Transverse colon (tissue), 4 donors: ENCODE measurements around the gene CPXM2. TPM values are rescaled to one million over a fixed set of nuclear protein-coding genes. Genes with fewer than 3 reads are reported as not detected.

Source experiments
- DNase-seq: peaks from one replicate; pipeline ENCODE4 v3.0.0-alpha.2; 2019
- H3K27ac ChIP-seq, 4 donors: fragments of 200-600 bp; sonication (generic); 2 replicates each; pipeline ENCODE4 v1.5.1; 2016 to 2018; ENCODE audit warnings: inconsistent platforms in 4 of 4
- H3K27me3 ChIP-seq: fragments of 200-600 bp; sonication (generic); 2 replicates; pipeline ENCODE4 v1.5.1; 2017; ENCODE audit warnings: inconsistent platforms
- H3K36me3 ChIP-seq, 4 donors: fragments of 200-600 bp; sonication (generic); 2 replicates each; pipeline ENCODE4 v1.5.1; 2017 to 2019; ENCODE audit warnings: inconsistent platforms in 4 of 4
- H3K4me1 ChIP-seq, 4 donors: fragments of 200-600 bp; sonication (generic); 2 replicates each; pipeline ENCODE4 v1.5.1; 2017 to 2020; ENCODE audit warnings: inconsistent platforms in 4 of 4
- H3K4me3 ChIP-seq, 4 donors: fragments of 200-600 bp; sonication (generic); 1 replicate in 1 of 4; 2 replicates in 3 of 4; pipeline versions ENCODE4 v1.5.1 to v1.6.1; 2017 to 2019; ENCODE audit warnings: inconsistent platforms in 4 of 4
- H3K9me3 ChIP-seq, 2 donors: fragments of 200-600 bp; sonication (generic); 2 replicates each; pipeline ENCODE4 v1.5.1; 2017 to 2019; ENCODE audit warnings: inconsistent platforms in 2 of 2
- EP300 ChIP-seq: sonication (generic); formaldehyde crosslinking; IDR thresholded peaks from one replicate; pipeline ENCODE4 v1.6.1; 2017; ENCODE audit warnings: antibody characterized with exemption, low read depth
- POLR2A ChIP-seq: fragments of 450-650 bp; IDR thresholded peaks from one replicate; pipeline ENCODE4 v1.6.1; 2016; ENCODE audit warnings: antibody characterized with exemption, mild to moderate bottlenecking, moderate library complexity
- POLR2AphosphoS5 ChIP-seq, 3 donors: sonication (generic); formaldehyde crosslinking; IDR thresholded peaks; one replicate each; pipeline ENCODE4 v1.6.1; 2016; ENCODE audit warnings: antibody characterized with exemption in 3 of 3
- WGBS, 2 donors: methylation state at CpG; one replicate each; pipeline ENCODE4 v1.1.5; 2018; ENCODE audit warnings: low coverage in 1 of 2; 5-methylcytosine and 5-hydroxymethylcytosine counted together
- in situ Hi-C, 4 donors: fragments of 200-750 bp; cut with MboI; loops; one replicate each; pipeline versions ENCODE4 v1.15.0 to v1.15.1; 2017; ENCODE audit warnings: low sequenced_read_pairs in 3 of 4, low pct_ligation_motif_present in 1 of 4, low pct_unique_long_range_greater_than_20kb in 1 of 4
- intact Hi-C: fragments of 100-400 bp; cut with DNase I; formaldehyde crosslinking; loops from one replicate; pipeline ENCODE4 v1.15.1; 2023; ENCODE audit warnings: low total_unique reads
- total RNA-seq, 4 donors: library from RNA; depleted of rRNA; stranded (reverse); fragments of >200 nt; gene quantifications; one replicate each; pipeline ENCODE4 v1.1.0, GENCODE V29; 2016
- TF ChIP-seq, protein P1 (sequence below), 5 experiments: fragments of 200-600 bp in 3 of 5; fragments of 450-650 bp in 2 of 5; sonication (generic) in 3 of 5; IDR thresholded peaks; 1 replicate in 2 of 5; 2 replicates in 3 of 5; pipeline ENCODE4 v1.5.1; 2016 to 2017; ENCODE audit warnings: antibody characterized with exemption in 5 of 5, inconsistent platforms in 3 of 5, mild to moderate bottlenecking in 2 of 5, moderate library complexity in 1 of 5

Gene CPXM2
- total RNA-seq, 4 donors from 2014 or later, result 7.8 to 19.1 (median 13.0) TPM

DNA sequence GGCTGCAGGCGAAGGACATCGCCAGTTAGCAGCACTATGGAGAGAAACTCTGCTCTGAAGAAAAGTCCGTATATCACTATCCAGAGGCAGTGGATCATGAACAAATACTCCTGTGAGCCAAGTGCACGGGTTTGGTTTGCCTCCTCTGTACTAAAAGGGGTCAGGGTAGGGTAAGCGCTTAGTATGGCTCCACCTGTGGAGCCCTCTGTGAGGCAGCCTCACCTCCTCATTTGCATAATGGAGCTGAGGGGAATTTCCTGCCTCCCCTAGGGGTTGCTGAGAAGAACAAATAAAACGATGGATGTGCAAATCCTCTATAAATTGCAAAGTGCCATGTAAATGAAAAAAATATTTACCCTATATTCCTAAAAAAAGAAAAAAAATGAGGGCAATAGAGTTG lies 162.1 kb downstream of the CPXM2 start:
- intact Hi-C loops (no loop called here), in situ Hi-C loops (no loop called here)
- H3K36me3 ChIP-seq, result no peaks in the 10 kb centered on the region
- H3K27ac ChIP-seq, result no peak overlapping the region
- DNase-seq, result no peak
- H3K4me1 ChIP-seq, result no peaks in the 10 kb centered on the region
- 84% methylated on average over 6 of the region's 6 CpGs; no CpG with 5 or more reads in 1 of the 2 donors for WGBS, 2 donors
- no peaks in the 10 kb centered on the region for H3K9me3 ChIP-seq
- no peak overlapping the region for H3K4me3 ChIP-seq
- no peak for TF ChIP-seq EP300
- no peak for TF ChIP-seq POLR2A
- TF ChIP-seq, protein P1, sequence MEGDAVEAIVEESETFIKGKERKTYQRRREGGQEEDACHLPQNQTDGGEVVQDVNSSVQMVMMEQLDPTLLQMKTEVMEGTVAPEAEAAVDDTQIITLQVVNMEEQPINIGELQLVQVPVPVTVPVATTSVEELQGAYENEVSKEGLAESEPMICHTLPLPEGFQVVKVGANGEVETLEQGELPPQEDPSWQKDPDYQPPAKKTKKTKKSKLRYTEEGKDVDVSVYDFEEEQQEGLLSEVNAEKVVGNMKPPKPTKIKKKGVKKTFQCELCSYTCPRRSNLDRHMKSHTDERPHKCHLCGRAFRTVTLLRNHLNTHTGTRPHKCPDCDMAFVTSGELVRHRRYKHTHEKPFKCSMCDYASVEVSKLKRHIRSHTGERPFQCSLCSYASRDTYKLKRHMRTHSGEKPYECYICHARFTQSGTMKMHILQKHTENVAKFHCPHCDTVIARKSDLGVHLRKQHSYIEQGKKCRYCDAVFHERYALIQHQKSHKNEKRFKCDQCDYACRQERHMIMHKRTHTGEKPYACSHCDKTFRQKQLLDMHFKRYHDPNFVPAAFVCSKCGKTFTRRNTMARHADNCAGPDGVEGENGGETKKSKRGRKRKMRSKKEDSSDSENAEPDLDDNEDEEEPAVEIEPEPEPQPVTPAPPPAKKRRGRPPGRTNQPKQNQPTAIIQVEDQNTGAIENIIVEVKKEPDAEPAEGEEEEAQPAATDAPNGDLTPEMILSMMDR (IDR thresholded peaks at IDR 0.05), result no peak
- no peak for TF ChIP-seq POLR2AphosphoS5 (IDR thresholded peaks at IDR 0.05)
- H3K27me3 ChIP-seq, result no peaks in the 10 kb centered on the region

DNA sequence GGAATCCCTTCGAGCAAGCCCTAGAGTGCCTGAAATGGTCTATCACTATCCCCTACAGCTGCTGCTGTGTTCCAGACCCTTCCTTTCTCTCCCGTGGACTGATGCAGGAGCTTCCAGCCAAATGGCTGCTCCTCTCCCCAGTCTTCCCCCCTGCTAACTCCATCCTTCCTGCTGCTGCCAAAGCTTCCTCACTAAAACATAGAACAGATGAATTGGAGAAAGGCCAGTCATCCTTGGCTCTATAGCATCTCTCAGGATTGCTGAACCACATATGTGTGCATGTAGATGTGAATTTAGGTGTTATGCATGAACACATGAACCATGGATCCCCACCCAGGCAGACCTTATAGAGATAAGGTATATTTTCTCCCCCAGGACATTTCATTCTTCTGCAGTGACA lies 164.8 kb downstream of the CPXM2 start:
- TF ChIP-seq, protein P1 (IDR thresholded peaks at IDR 0.05), result no peak
- no peak for TF ChIP-seq EP300
- no peak for TF ChIP-seq POLR2A
- Histone ChIP-seq H3K9me3 (no peaks in the 10 kb centered on the region), H3K4me1 (no peaks in the 10 kb centered on the region), H3K27me3 (no peaks in the 10 kb centered on the region), H3K36me3 (no peaks in the 10 kb centered on the region), H3K27ac (no peak overlapping the region), H3K4me3 (no peak overlapping the region)
- intact Hi-C loops, result no loop called here
- DNase-seq, result no peak
- in situ Hi-C loops, result no loop called here
- 67% methylated on average over 2 of the region's 2 CpGs; no CpG with 5 or more reads in 1 of the 2 donors for WGBS, 2 donors

DNA sequence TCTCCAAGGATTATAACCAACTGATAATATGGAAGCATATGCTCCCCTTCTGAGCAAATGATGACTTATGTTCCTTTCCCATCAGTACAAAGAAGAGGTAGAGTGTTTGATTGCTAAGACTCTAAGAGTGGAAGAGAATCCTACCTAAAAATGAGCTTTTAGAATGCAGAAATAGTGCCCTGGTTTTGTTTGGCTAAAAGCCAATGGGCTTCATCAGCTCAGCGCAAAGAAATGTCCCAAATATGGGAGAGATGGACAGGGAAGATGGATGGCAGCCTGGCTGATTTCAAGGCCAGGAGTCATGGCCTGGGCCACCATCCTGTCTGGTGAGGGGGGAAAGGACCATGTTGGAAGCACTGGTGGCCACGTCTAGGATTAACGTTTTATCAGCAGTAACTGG lies 165.2 kb downstream of the CPXM2 start:
- intact Hi-C loops (no loop called here), in situ Hi-C loops (no loop called here)
- H3K27me3 ChIP-seq, result no peaks in the 10 kb centered on the region
- TF ChIP-seq, protein P1 (IDR thresholded peaks at IDR 0.05), result no peak
- no peak for TF ChIP-seq POLR2AphosphoS5 (IDR thresholded peaks at IDR 0.05)
- TF ChIP-seq EP300, result no peak
- no peak for TF ChIP-seq POLR2A
- H3K36me3 ChIP-seq, result no peaks in the 10 kb centered on the region
- H3K27ac ChIP-seq, result no peak overlapping the region
- H3K4me3 ChIP-seq, result no peak overlapping the region
- no peaks in the 10 kb centered on the region for H3K4me1 ChIP-seq
- WGBS, 2 donors, result 61% methylated on average over 3 of the region's 3 CpGs; no CpG with 5 or more reads in 1 of the 2 donors
- DNase-seq, result no peak
- no peaks in the 10 kb centered on the region for H3K9me3 ChIP-seq

DNA sequence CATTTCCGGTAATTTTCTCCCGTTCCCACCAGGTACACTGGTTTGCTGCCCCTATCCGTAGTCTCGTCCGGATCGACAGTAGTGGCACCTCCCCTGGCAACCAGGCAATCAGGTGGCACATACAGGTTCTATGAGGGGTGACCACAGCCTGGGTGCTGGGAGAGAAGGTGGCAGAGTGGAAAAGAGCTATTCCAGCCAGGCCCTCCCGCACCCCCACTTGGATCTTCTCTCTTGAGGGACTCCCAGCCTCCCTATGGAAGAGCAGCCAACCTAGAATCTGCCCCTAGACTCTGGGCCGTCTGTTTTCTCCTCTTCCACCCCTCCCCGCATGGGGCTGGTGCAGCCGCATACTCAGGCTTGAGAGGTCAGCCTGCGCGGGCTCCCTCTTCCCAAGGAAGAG lies 166.9 kb downstream of the CPXM2 start:
- Histone ChIP-seq H3K36me3 (no peaks in the 10 kb centered on the region), H3K4me1 (no peaks in the 10 kb centered on the region), H3K27ac (no peak overlapping the region), H3K4me3 (no peak overlapping the region), H3K9me3 (no peaks in the 10 kb centered on the region), H3K27me3 (no peaks in the 10 kb centered on the region)
- 80 to 94% methylated on average over 1 to 12 of the region's 12 CpGs for WGBS, 2 donors
- no peak for TF ChIP-seq POLR2AphosphoS5 (IDR thresholded peaks at IDR 0.05)
- no peak for TF ChIP-seq POLR2A
- no peak for TF ChIP-seq EP300
- TF ChIP-seq, protein P1 (IDR thresholded peaks at IDR 0.05), result no peak
- no peak for DNase-seq
- intact Hi-C loops (no loop called here), in situ Hi-C loops (no loop called here)
